HG02973 (cell line): ENCODE measurements around the gene RAB17.
"Not testable (repeated sequence)": the region's sequence is repeated elsewhere in the genome, so short reads cannot be mapped to it uniquely, and the experiment has no call there.

Experiments used
- ATAC-seq: cut with Tn5 transposase; IDR thresholded peaks from one replicate; pipeline ENCODE4 v1.9.1; 2021; ENCODE audit warnings: moderate library complexity; ENCODE audit not compliant: unreplicated experiment

RAB17 gene

GRCh38 chr2:237600205-237600846 is 9.8 kb upstream of the RAB17 start:
- no peak for ATAC-seq

GRCh38 chr2:237599465-237600110 is 9.1 kb upstream of the RAB17 start:
- ATAC-seq = no peak

GRCh38 chr2:237598468-237599208 is 8.1 kb upstream of the RAB17 start:
- ATAC-seq = no peak

- no peak for ATAC-seq
These were observed 6.9 kb upstream of the RAB17 start for GRCh38 chr2:237597196-237598145.

- no peak for ATAC-seq
These were observed 6.1 kb upstream of the RAB17 start for GRCh38 chr2:237596520-237597195.

- ATAC-seq = not testable (repeated sequence)
These were observed 5.4 kb upstream of the RAB17 start for GRCh38 chr2:237595829-237596519.

- ATAC-seq = no peak
These were observed 4.0 kb upstream of the RAB17 start for GRCh38 chr2:237594514-237594871.

GRCh38 chr2:237593596-237594320 is 3.2 kb upstream of the RAB17 start:
- ATAC-seq = no peak

GRCh38 chr2:237593036-237593435 is 2.5 kb upstream of the RAB17 start:
- no peak for ATAC-seq

- no peak for ATAC-seq
These were observed 2.0 kb upstream of the RAB17 start for GRCh38 chr2:237592425-237592980.

- ATAC-seq = no peak
These were observed 777 bp upstream of the RAB17 start for GRCh38 chr2:237591141-237591881.

GRCh38 chr2:237588044-237588696 is 2.4 kb downstream of the RAB17 start:
- ATAC-seq = no peak

- ATAC-seq = no peak
These were observed 4.8 kb downstream of the RAB17 start for GRCh38 chr2:237585590-237586221.

- no peak for ATAC-seq
These were observed 6.9 kb downstream of the RAB17 start for GRCh38 chr2:237583385-237584295.

- ATAC-seq = no peak
These were observed 8.5 kb downstream of the RAB17 start for GRCh38 chr2:237581751-237582746.
